ENCODE measurements around the gene MCF2L2.

MCF2L2 gene

GRCh38 chr3:183163563-183163962 is 264.9 kb downstream of the MCF2L2 start:
- DNase-seq (ENCODE audit: low spot score), result no peak

GRCh38 chr3:183161552-183162336 is 266.7 kb downstream of the MCF2L2 start:
- no peak for DNase-seq (ENCODE audit: low spot score)

- DNase-seq (ENCODE audit: low spot score), result no peak
Measured at GRCh38 chr3:183160616-183161015, 267.8 kb downstream of the MCF2L2 start.

GRCh38 chr3:183159333-183159732 is 269.1 kb downstream of the MCF2L2 start:
- DNase-seq (ENCODE audit: low spot score), result no peak

- no peak for DNase-seq (ENCODE audit: low spot score)
Measured at GRCh38 chr3:183158551-183159006, 269.8 kb downstream of the MCF2L2 start.

- DNase-seq (ENCODE audit: low spot score), result no peak
Measured at GRCh38 chr3:183158113-183158512, 270.3 kb downstream of the MCF2L2 start.

GRCh38 chr3:183156266-183156665 is 272.2 kb downstream of the MCF2L2 start:
- no peak for DNase-seq (ENCODE audit: low spot score)

- no peak for DNase-seq (ENCODE audit: low spot score)
Measured at GRCh38 chr3:183155499-183155898, 272.9 kb downstream of the MCF2L2 start.

GRCh38 chr3:183153210-183153950 is 275.0 kb downstream of the MCF2L2 start:
- no peak for DNase-seq (ENCODE audit: low spot score)

- no peak for DNase-seq (ENCODE audit: low spot score)
Measured at GRCh38 chr3:183151821-183152351, 276.5 kb downstream of the MCF2L2 start.

GRCh38 chr3:183151086-183151485 is 277.3 kb downstream of the MCF2L2 start:
- DNase-seq (ENCODE audit: low spot score), result no peak

GRCh38 chr3:183149915-183150750 is 278.3 kb downstream of the MCF2L2 start:
- DNase-seq (ENCODE audit: low spot score), result no peak

- DNase-seq (ENCODE audit: low spot score), result no peak
Measured at GRCh38 chr3:183148056-183148455, 280.4 kb downstream of the MCF2L2 start.

- DNase-seq (ENCODE audit: low spot score), result no peak
Measured at GRCh38 chr3:183144363-183144762, 284.1 kb downstream of the MCF2L2 start.

- DNase-seq (ENCODE audit: low spot score), result no peak
Measured at GRCh38 chr3:183142199-183142598, 286.2 kb downstream of the MCF2L2 start.

- DNase-seq (ENCODE audit: low spot score), result no peak
Measured at GRCh38 chr3:183134844-183135243, 293.6 kb downstream of the MCF2L2 start.

GRCh38 chr3:183132409-183132808 is 296.0 kb downstream of the MCF2L2 start:
- no peak for DNase-seq (ENCODE audit: low spot score)

- no peak for DNase-seq (ENCODE audit: low spot score)
Measured at GRCh38 chr3:183131735-183132134, 296.7 kb downstream of the MCF2L2 start.

- no peak for DNase-seq (ENCODE audit: low spot score)
Measured at GRCh38 chr3:183131186-183131725, 297.2 kb downstream of the MCF2L2 start.

- DNase-seq (ENCODE audit: low spot score), result no peak
Measured at GRCh38 chr3:183129243-183129642, 299.2 kb downstream of the MCF2L2 start.

- no peak for DNase-seq (ENCODE audit: low spot score)
Measured at GRCh38 chr3:183128709-183129108, 299.7 kb downstream of the MCF2L2 start.
